Neural crest cell (in vitro differentiated cells): ENCODE results near the gene NPAT. TPM values are rescaled to one million over a fixed set of nuclear protein-coding genes. Genes with fewer than 3 reads are reported as not detected.

Experiments used
- DNase-seq: peaks from one replicate; pipeline ENCODE4 v3.0.0; 2021; ENCODE audit warnings: low read depth, mixed read lengths, low spot score
- H3K27ac Mint-ChIP-seq: one replicate; pipeline ENCODE4 v1.8.0; 2021; ENCODE audit warnings: mild to moderate bottlenecking, mixed read lengths; ENCODE audit not compliant: unreplicated experiment
- H3K27me3 Mint-ChIP-seq: 2 replicates; pipeline ENCODE4 v1.8.0; 2021; ENCODE audit warnings: low read depth, mild to moderate bottlenecking, mixed read lengths
- H3K36me3 Mint-ChIP-seq: 2 replicates; pipeline ENCODE4 v1.8.0; 2021; ENCODE audit warnings: low read depth, mild to moderate bottlenecking, mixed read lengths
- H3K4me1 Mint-ChIP-seq: 2 replicates; pipeline ENCODE4 v1.8.0; 2021; ENCODE audit warnings: mixed read lengths
- H3K4me3 Mint-ChIP-seq: one replicate; pipeline ENCODE4 v1.8.0; 2021; ENCODE audit warnings: mild to moderate bottlenecking, mixed read lengths
- H3K9me3 Mint-ChIP-seq: 2 replicates; pipeline ENCODE4 v1.8.0; 2021; ENCODE audit warnings: mixed read lengths
- total RNA-seq: library from RNA; stranded (reverse); gene quantifications from 2 replicates; pipeline ENCODE4 v1.2.1, GENCODE V29; 2021
- TF ChIP-seq, protein P1 (sequence below): fragments of 200-600 bp; sonication (generic); conservative IDR thresholded peaks from 2 replicates; pipeline ENCODE4 v1.5.0; 2021; ENCODE audit warnings: antibody characterized with exemption, mild to moderate bottlenecking

The NPAT gene
- total RNA-seq, 1 donor from 2014 or later, result 14.5 TPM

DNA sequence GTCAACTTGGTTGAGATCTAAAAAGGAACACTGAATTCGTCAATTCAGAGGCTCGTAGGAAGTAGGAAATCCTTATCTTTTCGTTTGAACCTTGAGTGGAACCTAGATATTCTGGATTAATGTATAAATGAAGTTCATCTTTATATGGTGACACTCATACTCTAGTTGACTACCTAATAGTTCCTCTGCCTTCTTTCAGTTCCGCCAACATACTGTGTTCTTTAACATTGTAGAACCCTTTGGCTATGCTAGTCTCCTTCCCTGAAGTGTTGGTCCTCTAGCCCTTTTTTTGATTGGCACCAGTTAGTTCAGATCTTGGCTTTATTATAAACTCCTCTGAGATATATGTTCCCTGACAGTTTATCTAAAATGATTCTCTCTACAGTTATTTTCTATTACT lies 1.9 kb upstream of the NPAT start:
- H3K27ac Mint-ChIP-seq, result no peak overlapping the region
- H3K4me1 Mint-ChIP-seq, result peaks cover 26% of the 10 kb centered on the region
- TF ChIP-seq, protein P1, sequence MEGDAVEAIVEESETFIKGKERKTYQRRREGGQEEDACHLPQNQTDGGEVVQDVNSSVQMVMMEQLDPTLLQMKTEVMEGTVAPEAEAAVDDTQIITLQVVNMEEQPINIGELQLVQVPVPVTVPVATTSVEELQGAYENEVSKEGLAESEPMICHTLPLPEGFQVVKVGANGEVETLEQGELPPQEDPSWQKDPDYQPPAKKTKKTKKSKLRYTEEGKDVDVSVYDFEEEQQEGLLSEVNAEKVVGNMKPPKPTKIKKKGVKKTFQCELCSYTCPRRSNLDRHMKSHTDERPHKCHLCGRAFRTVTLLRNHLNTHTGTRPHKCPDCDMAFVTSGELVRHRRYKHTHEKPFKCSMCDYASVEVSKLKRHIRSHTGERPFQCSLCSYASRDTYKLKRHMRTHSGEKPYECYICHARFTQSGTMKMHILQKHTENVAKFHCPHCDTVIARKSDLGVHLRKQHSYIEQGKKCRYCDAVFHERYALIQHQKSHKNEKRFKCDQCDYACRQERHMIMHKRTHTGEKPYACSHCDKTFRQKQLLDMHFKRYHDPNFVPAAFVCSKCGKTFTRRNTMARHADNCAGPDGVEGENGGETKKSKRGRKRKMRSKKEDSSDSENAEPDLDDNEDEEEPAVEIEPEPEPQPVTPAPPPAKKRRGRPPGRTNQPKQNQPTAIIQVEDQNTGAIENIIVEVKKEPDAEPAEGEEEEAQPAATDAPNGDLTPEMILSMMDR, result no peak
- H3K36me3 Mint-ChIP-seq, result peaks cover 3% of the 10 kb centered on the region
- DNase-seq, result no peak
- H3K27me3 Mint-ChIP-seq, result no peaks in the 10 kb centered on the region
- H3K4me3 Mint-ChIP-seq, result no peak overlapping the region
- no peaks in the 10 kb centered on the region for H3K9me3 Mint-ChIP-seq

DNA sequence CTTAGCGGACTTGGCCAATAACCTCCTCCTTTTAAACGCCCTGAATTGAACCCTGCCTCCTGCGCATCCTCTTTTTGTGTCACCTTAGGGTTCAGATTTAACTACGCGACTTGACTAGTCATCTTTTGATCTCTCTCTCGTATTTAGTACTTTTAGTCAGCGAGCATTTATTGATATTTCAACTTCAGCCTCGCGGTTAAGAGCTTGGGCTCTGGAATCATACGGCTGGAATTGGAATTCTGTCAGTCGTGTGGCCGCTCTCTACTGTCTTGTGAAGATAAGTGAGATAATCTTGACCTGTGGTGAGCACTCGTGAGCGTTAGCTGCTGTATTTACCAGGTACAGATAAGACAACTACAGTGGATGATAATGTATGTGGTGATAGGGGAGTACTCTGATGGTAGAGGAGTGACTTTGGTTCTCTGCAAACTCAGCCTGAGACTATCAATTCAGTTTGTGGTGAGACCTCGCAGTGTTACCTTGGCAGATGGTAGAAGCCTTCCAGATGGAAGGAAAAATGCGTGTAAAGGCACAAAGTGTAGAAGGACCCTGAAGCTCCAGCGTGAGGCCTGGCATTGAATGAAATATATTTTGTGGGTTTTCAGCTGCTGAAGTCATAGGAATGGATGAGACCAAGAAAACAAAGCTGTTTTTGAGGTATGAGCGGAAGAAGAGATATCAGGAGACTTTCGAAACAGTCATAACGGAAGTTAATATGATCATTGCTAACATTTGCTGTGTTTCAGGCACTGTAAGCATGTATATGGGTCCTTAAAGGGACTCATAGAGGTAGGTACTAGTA lies 1.1 kb upstream of the NPAT start:
- no peaks in the 10 kb centered on the region for H3K9me3 Mint-ChIP-seq
- peaks cover under 1% of the 10 kb centered on the region for H3K36me3 Mint-ChIP-seq
- TF ChIP-seq, protein P1, result no peak
- H3K4me3 Mint-ChIP-seq, result no peak overlapping the region
- H3K4me1 Mint-ChIP-seq, result peaks cover 26% of the 10 kb centered on the region
- H3K27ac Mint-ChIP-seq, result no peak overlapping the region
- DNase-seq, result no peak
- H3K27me3 Mint-ChIP-seq, result no peaks in the 10 kb centered on the region

DNA sequence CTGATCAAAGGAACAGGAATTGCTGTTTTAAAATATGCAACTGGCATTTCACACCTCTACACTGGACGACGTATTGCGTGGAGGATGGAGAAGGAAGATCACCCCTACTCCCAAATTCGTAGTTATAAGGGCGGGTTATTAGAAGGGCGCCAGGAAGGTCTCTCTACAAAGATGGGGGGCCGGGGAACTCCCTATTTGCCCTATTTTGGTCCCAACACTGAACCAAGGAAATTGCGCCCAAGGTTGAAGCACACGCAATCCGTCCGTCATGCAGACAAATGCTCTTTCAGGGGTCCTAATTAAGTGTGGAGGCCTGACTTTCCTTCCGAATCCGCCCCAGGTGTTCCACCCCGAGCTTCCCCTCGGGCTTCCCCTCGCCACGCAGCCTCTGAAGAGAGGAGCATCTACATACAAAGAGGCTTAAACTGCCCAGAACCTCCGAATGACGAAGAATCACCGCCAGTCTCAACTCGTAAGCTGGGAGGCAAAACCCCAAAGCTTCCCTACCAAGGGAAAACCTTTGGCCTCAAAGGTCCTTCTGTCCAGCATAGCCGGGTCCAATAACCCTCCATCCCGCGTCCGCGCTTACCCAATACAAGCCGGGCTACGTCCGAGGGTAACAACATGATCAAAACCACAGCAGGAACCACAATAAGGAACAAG lies 396 bp downstream of the NPAT start:
- peaks cover 26% of the 10 kb centered on the region for H3K4me1 Mint-ChIP-seq
- DNase-seq, result no peak
- H3K27ac Mint-ChIP-seq, result peak overlapping the region; percentile 100
- no peaks in the 10 kb centered on the region for H3K9me3 Mint-ChIP-seq
- no peak overlapping the region for H3K4me3 Mint-ChIP-seq
- TF ChIP-seq, protein P1, result no peak
- no peaks in the 10 kb centered on the region for H3K27me3 Mint-ChIP-seq
- no peaks in the 10 kb centered on the region for H3K36me3 Mint-ChIP-seq

DNA sequence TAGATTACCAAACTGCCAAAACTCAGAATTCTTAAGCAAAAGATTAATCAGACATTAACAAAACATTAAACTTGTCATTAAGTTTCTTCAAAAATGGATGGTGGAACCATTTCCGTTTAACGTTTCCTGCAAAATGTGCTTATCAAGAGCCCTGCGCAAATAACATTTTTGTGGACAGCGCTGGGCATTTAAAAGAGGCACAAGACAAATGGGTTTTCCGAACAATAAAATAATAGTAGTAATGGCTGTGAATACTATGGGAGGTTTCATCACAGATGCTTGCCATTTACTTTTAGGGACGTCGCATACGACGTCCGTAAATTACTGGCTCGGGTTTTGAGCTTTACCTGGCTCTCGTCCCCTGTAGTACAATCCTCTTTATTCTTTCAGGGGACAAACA lies 1.1 kb downstream of the NPAT start:
- TF ChIP-seq, protein P1, result no peak
- DNase-seq, result no peak
- Mint-ChIP-seq H3K36me3 (no peaks in the 10 kb centered on the region), H3K27me3 (no peaks in the 10 kb centered on the region), H3K9me3 (no peaks in the 10 kb centered on the region), H3K27ac (peak overlapping the region; percentile 100), H3K4me1 (peaks cover 26% of the 10 kb centered on the region), H3K4me3 (no peak overlapping the region)

DNA sequence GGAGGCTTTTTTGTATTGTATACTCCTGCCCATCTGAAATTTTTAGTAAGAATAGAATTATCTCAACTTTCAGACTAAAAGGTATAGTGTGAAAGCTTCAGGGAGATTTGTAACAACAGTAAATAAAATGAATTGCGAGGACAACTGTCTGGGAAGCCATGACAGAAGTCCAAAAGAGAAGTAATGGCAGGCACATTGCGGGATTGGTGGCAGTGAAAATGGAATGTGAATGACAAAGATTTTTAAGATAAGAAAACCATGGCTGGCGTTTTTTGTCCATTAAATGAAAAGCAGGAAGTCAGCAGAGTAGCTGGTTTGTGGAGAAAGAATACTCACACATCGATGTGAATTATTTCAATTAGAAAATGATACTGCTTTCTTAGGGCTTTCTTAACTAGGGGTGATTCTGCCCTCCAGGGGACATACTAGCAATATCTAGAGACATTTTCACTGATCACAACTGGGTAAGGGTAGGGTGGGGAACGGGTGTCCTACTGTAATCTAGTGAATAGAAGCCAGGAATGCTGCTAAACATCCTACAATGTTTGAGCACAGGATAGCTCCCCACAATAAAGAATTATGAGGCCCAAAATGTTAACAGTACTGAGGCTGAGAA lies 1.6 kb downstream of the NPAT start:
- Mint-ChIP-seq H3K27ac (no peak overlapping the region), H3K4me1 (peaks cover 22% of the 10 kb centered on the region), H3K36me3 (no peaks in the 10 kb centered on the region), H3K9me3 (no peaks in the 10 kb centered on the region), H3K27me3 (no peaks in the 10 kb centered on the region), H3K4me3 (no peak overlapping the region)
- TF ChIP-seq, protein P1, result no peak
- no peak for DNase-seq
